ENCODE measurements around the gene FDX1.
"Not testable (repeated sequence)": the region's sequence is repeated elsewhere in the genome, so short reads cannot be mapped to it uniquely, and the experiment has no call there.

FDX1 gene, protein sequence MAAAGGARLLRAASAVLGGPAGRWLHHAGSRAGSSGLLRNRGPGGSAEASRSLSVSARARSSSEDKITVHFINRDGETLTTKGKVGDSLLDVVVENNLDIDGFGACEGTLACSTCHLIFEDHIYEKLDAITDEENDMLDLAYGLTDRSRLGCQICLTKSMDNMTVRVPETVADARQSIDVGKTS

DNA sequence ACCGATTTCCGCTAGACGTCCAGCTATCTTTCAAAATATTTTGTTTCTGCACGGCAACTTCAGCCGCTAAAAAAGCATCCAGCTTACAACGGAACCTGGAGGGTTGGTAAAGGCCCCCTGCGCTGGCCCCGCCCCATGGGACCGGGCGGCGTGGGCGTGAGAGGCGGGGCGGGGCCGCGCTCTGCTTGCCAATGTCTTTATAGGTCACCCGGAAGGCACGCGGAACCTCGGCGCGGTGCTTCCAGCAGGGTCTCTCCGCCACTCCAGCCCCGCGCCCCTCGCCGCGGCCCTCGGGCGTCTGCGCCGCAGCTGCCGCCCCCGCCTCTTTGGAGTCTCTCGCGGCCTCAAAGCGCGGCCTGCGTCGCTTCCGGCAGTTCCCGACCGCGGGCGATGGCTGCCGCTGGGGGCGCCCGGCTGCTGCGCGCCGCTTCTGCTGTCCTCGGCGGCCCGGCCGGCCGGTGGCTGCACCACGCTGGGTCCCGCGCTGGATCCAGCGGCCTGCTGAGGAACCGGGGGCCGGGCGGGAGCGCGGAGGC lies at the start of gene FDX1:
FDX1 (plus strand) TSS at position 218 of the 536 bp plus-strand sequence; CDS start at position 391, 173 bp downstream.
- Mint-ChIP-seq H3K4me1 (ENCODE audit: low read depth) (peaks cover 54% of the 10 kb centered on the region), H3K27ac (peak within 1 kb of the TSS; percentile 98), H3K27me3 (no peaks in the 10 kb centered on the region)

DNA sequence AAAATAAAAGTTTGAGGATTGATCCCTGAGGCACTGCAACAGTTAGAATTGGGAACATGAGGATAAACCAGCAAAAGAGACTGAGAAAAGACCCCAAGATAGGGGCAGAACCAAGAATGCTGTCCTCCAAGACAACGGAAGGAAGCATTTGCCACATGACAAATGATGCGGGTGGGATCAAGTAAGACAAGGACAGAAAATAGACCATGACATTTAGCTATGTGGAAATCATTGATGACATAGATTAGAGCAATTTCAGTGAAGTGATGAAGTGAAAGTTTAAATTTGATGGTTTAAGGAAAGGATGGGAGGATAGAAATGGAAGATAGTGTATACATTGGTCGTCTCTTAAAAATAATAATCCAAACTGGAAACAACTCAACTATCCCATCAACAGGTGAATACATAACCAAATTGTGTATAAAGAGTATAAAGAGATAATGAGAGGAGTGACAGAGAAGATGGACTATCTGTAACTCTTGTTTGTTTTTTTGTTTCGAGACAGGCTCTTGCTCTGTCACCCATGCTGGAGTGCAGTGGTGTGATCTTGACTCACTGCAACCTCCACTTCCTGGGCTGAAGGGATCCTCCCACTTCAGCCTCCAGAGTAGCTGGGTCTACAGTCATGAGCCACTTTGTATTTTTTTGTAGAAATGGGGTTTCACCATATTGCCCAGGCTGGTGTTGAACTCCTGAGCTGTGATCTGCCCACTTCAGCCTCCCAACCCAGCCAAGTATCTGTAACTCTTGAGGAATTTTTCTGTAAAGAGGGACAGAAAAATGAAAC lies 48.7 kb upstream of the FDX1 start:
- Mint-ChIP-seq H3K36me3 (ENCODE audit: low read depth) (no peaks in the 10 kb centered on the region), H3K27ac (no peak overlapping the region), H3K4me1 (ENCODE audit: low read depth) (peaks cover 3% of the 10 kb centered on the region), H3K27me3 (peaks cover 3% of the 10 kb centered on the region), H3K4me3 (no peak overlapping the region), H3K9me3 (no peaks in the 10 kb centered on the region)

More for the DNA sequence above, at the start of gene FDX1:
- Mint-ChIP-seq H3K9me3 (no peaks in the 10 kb centered on the region), H3K36me3 (ENCODE audit: low read depth) (peaks cover 7% of the 10 kb centered on the region), H3K4me3 (peak within 1 kb of the TSS; percentile 99)

DNA sequence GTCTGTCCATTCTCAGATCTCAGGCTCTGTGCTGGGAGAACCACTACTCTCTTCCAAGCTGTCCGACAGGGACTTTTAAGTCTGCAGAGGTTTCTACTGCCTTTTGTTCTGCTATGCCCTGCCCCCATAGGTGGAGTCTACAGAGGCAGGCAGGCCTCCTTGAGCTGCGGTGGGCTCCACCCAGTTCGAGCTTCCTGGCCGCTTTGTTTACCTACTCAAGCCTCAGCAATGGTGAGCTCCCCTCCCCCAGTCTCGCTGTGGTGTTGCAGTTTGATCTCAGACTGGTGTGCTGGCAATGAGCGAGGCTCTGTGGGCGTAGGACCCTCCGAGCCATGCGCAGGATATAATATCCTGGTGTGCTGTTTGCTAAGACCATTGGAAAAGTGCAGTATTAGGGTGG lies 41.5 kb upstream of the FDX1 start:
- not testable (repeated sequence) for H3K27ac Mint-ChIP-seq

DNA sequence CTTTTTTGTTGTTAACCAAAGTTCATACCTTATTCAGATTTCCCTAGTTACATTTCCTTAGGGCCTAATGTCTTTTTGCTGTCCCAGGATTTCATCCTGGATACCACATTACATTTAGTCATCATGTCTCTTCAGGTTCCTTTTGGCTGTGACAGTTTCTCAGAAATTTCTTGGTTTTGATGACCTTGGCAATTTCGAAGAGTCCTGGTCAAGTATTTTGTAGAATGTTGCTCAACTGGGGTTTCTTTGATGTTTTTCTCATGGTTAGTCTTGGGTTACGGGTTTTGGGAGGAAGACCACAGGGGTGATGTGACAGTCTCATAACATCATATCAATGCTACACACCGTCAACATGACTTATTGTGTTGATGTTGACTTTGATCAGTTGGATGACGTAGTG lies 39.8 kb upstream of the FDX1 start:
- H3K4me3 Mint-ChIP-seq, result no peak overlapping the region
- H3K27me3 Mint-ChIP-seq, result peaks cover 10% of the 10 kb centered on the region
- no peaks in the 10 kb centered on the region for H3K4me1 Mint-ChIP-seq (ENCODE audit: low read depth)
- H3K36me3 Mint-ChIP-seq (ENCODE audit: low read depth), result no peaks in the 10 kb centered on the region
- no peaks in the 10 kb centered on the region for H3K9me3 Mint-ChIP-seq
- no peak overlapping the region for H3K27ac Mint-ChIP-seq

More for the DNA sequence above, 41.5 kb upstream of the FDX1 start:
- not testable (repeated sequence) for H3K4me1 Mint-ChIP-seq (ENCODE audit: low read depth); H3K9me3 Mint-ChIP-seq; H3K4me3 Mint-ChIP-seq; H3K27me3 Mint-ChIP-seq; H3K36me3 Mint-ChIP-seq (ENCODE audit: low read depth)

DNA sequence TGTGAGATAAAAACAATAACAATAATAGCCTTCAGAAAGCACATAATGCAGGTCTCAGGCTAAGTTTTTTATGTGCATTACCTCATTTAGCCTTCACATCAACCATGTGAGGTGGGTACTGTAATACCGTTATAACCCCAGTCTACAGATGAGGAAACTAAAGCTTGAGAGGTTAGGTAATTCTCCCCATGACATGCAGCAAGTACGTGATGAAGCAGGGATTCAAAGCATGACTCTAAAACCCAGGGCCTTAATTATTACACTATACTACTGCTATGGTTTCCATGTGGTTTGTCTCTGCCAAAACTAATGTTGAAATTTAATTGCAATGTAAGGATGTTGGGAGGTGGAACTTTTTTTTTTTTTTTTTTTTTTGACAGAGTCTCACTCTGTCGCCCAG lies 37.7 kb upstream of the FDX1 start:
- Mint-ChIP-seq H3K36me3 (ENCODE audit: low read depth) (no peaks in the 10 kb centered on the region), H3K27me3 (peaks cover 25% of the 10 kb centered on the region)

DNA sequence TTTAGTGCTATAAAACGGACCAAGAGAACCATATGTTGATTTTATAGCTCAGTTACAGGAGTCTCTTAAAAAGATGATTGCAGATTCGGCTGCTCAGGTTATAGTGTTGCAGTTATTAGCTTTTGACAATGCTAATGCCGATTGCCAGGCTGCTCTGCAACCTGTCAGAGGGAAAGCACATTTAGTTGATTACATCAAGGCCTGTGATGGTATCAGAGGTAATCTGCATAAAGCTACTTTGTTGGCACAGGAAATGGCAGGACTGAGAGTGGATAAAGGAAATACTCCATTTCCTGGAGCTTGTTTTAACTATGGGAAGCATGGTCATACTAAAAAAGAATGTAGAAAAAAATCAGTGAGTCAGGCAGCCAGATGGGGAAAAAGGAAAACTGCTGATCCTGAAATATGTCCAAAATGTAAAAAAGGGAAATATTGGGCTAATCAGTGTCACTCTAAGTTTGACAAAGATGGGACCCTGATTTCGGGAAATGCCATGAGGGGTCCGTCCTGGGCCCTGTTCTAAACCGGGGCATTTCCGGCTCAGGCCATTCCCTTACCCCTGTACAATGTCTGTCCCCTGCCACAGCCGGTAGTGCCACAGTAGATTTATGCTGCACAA lies 32.0 kb upstream of the FDX1 start:
- H3K36me3 Mint-ChIP-seq (ENCODE audit: low read depth); H3K4me1 Mint-ChIP-seq (ENCODE audit: low read depth); H3K4me3 Mint-ChIP-seq; H3K9me3 Mint-ChIP-seq; H3K27ac Mint-ChIP-seq: not testable (repeated sequence)
- H3K27me3 Mint-ChIP-seq, result peaks cover 18% of the 10 kb centered on the region

More for the DNA sequence above, 37.7 kb upstream of the FDX1 start:
- Mint-ChIP-seq H3K4me3 (no peak overlapping the region), H3K27ac (no peak overlapping the region), H3K9me3 (no peaks in the 10 kb centered on the region), H3K4me1 (ENCODE audit: low read depth) (no peaks in the 10 kb centered on the region)

DNA sequence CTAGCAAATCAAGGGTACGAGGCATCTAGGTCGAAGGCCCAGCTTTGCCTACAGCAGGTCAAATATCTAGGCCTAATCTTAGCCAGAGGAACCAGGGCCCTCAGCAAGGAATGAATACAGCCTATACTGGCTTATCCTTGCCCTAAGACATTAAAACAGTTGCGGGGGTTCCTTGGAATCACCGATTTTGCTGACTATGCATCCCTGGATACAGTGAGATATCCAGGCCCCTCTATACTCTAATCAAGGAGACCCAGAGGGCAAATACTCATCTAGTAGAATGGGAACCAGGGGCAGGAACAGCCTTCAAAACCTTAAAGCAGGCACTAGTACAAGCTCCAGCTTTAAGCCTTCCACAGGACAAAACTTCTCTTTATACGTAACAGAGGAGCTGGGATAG lies 26.2 kb upstream of the FDX1 start:
- H3K4me3 Mint-ChIP-seq; H3K27me3 Mint-ChIP-seq; H3K9me3 Mint-ChIP-seq; H3K4me1 Mint-ChIP-seq (ENCODE audit: low read depth); H3K36me3 Mint-ChIP-seq (ENCODE audit: low read depth); H3K27ac Mint-ChIP-seq: not testable (repeated sequence)

DNA sequence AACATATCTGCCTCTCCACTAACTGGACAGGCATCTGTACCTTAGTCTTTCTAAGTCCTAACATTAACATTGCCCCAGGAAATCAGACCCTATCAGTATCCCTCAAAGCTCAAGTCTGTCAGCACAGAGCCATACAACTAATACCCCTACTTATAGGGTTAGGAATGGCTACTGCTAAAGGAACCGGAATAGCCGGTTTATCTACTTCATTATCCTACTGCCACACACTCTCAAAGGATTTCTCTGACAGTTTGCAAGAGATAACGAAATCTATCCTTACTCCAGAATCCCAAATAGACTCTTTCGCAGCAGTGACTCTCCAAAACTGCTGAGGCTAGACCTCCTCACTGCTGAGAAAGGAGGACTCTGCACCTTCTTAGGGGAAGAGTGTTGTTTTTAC lies 24.1 kb upstream of the FDX1 start:
- not testable (repeated sequence) for H3K4me3 Mint-ChIP-seq; H3K27ac Mint-ChIP-seq; H3K36me3 Mint-ChIP-seq (ENCODE audit: low read depth); H3K9me3 Mint-ChIP-seq; H3K27me3 Mint-ChIP-seq; H3K4me1 Mint-ChIP-seq (ENCODE audit: low read depth)

DNA sequence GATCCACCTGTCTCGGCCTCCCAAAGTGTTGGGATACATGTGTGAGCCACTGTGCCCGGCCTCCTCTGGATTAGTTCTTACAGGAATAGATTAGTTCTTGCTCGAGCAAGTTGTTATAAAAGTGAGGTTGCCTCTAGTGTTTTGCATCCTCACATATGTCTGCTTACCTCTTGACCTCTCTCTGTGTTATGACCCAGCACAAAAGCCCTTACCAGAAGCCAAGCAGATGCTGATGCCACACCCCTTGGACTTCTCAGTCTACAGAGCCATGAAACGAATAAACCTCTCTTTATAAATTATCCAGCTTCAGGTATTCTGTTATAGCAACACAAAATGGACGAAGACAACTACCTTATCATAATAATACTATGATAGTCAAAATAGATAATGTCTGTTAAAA lies 22.4 kb upstream of the FDX1 start:
- Mint-ChIP-seq H3K4me3 (no peak overlapping the region), H3K27me3 (no peaks in the 10 kb centered on the region), H3K36me3 (ENCODE audit: low read depth) (no peaks in the 10 kb centered on the region), H3K4me1 (ENCODE audit: low read depth) (no peaks in the 10 kb centered on the region), H3K27ac (no peak overlapping the region), H3K9me3 (no peaks in the 10 kb centered on the region)

DNA sequence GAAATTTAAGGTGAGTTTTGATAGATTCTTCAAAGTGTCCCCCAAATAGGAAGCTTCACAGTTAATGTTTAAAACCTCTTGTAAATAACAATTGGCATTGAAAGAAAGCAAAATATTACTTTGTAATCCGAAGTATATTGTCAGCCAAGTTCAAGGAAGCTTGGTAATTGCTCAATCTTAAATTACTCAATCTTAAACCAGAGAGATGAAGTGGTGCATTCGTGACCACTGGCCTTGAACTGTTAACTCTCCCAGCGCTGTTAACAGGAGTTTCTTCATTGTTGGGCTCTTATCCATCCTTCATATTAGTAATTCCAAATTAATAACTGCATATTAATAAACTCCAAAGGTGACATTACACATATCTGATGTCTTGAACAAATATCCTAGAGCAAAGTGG lies 20.6 kb upstream of the FDX1 start:
- Mint-ChIP-seq H3K4me3 (no peak overlapping the region), H3K36me3 (ENCODE audit: low read depth) (no peaks in the 10 kb centered on the region), H3K4me1 (ENCODE audit: low read depth) (no peaks in the 10 kb centered on the region), H3K9me3 (no peaks in the 10 kb centered on the region), H3K27me3 (no peaks in the 10 kb centered on the region), H3K27ac (no peak overlapping the region)

DNA sequence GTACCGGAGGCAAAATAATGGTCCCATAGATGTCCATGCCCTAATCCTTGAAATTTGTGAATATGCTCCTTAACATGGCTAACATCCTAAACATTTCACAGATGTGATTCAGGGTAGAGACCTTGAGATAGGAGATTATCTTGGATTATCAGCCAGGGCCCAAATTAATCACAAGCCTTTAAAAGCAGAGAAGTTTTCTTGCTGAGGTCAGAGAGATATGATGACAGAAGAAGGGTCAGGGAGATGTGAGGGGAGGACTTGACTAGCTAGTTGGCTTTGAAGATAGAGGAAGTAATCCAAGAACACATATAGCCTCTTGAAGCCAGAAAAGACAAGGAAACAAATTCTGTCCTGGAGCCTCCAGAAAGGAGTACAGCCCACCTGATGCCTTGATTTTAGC lies 19.1 kb upstream of the FDX1 start:
- Mint-ChIP-seq H3K36me3 (ENCODE audit: low read depth) (no peaks in the 10 kb centered on the region), H3K4me1 (ENCODE audit: low read depth) (no peaks in the 10 kb centered on the region), H3K27me3 (no peaks in the 10 kb centered on the region), H3K9me3 (no peaks in the 10 kb centered on the region), H3K27ac (no peak overlapping the region), H3K4me3 (no peak overlapping the region)

DNA sequence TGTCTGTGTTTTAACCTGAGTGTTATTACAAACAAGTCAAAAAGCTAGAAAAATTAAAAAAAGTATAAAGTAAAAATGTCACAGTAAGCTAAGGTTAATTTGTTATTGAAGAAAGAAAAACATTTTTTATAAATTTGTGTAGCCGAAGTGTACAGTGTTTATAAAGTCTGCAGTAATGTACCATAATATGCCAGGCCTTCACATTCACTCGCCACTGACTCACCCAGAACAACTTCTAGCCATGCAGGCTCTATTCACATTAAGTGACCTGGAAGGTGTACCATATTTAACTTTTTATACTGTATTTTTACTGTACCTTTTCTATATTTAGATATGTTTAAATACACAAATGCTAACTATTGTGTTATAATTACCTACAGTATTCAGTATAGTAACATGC lies 14.7 kb upstream of the FDX1 start:
- no peaks in the 10 kb centered on the region for H3K36me3 Mint-ChIP-seq (ENCODE audit: low read depth)
- no peak overlapping the region for H3K27ac Mint-ChIP-seq
- no peaks in the 10 kb centered on the region for H3K27me3 Mint-ChIP-seq
- H3K4me1 Mint-ChIP-seq (ENCODE audit: low read depth), result no peaks in the 10 kb centered on the region
- no peak overlapping the region for H3K4me3 Mint-ChIP-seq
- H3K9me3 Mint-ChIP-seq, result no peaks in the 10 kb centered on the region

DNA sequence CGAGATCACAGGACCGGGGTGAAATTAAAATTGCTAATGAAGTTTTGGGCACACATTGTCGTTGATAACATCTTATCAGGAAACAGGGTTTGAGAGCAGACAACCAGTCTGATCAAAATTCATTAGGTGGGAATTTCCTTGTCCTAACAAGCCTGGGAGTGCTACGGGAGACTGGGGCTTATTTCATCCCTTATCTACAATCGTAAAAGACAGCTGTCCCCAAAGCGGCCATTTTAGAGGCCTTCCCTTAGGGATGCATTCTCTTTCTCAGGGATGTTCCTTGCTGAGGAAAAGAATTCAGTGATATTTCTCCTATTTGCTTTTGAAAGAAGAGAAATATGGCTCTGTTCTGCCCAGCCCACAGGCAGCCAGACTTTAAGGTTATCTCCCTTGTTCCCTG lies 8.1 kb upstream of the FDX1 start:
- H3K4me3 Mint-ChIP-seq; H3K36me3 Mint-ChIP-seq (ENCODE audit: low read depth); H3K4me1 Mint-ChIP-seq (ENCODE audit: low read depth); H3K27me3 Mint-ChIP-seq; H3K27ac Mint-ChIP-seq; H3K9me3 Mint-ChIP-seq: not testable (repeated sequence)

DNA sequence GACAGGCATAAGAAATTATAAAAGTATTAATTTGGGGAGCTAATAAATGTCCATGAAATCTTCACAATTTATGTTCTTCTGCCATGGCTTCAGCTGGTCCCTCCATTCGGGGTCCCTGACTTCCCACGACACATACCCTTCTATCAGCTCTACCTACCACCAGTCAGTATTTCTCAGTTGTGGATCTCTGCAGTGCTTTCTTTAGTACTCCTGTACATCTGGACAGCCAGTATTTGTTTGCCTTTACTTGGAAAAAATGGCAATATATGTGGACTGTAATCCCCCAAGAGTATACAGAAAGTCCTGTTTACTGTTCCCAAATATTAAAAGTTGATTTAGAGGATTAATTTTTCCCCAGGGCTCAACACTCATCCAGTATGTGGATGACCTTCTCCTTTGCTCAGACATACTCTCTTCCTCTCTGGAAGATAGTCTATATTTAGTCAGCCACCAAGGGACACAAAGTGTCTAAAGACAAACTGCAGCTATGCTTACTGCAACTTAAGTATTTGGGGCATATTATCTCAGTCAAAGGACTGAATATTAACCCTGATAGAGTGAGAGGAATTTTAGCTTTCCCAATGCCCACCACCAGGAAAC lies 7.3 kb upstream of the FDX1 start:
- H3K4me3 Mint-ChIP-seq, result no peak overlapping the region
- no peak overlapping the region for H3K27ac Mint-ChIP-seq
- H3K36me3 Mint-ChIP-seq (ENCODE audit: low read depth), result no peaks in the 10 kb centered on the region
- peaks cover 7% of the 10 kb centered on the region for H3K9me3 Mint-ChIP-seq
- no peaks in the 10 kb centered on the region for H3K27me3 Mint-ChIP-seq
- H3K4me1 Mint-ChIP-seq (ENCODE audit: low read depth), result no peaks in the 10 kb centered on the region

DNA sequence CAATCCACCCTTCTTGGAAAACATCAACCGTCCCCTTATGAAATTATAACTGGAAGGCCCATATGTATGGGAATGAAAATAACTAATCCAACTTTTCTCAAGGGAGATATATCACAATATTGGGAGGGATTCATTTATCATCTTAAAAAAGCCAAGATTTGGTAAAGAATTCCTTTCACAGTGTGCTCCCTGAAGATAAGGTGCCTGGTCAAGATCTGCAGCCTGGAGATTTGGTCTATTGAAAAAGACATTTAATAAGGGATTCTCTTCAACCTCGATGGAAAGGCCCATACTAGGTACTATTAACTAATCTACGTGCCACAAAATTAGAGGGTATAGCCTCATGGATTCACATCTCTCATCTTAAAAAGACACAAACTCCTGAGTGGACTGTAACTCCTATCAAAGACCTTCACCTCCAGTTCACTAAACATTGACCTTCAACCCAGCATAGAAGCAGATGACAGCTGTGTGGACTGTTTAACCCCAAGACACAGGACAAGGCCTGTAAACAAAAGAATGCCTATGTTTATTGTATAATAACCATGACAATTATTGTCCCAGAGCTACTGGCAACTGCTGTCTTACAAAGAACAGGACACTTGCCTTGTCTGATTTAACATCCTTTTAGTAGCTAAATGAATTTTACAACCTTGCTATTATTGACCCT lies 4.8 kb upstream of the FDX1 start:
- Mint-ChIP-seq H3K4me1 (ENCODE audit: low read depth) (peaks cover 13% of the 10 kb centered on the region), H3K27ac (no peak overlapping the region), H3K9me3 (peaks cover 7% of the 10 kb centered on the region), H3K36me3 (ENCODE audit: low read depth) (no peaks in the 10 kb centered on the region), H3K27me3 (no peaks in the 10 kb centered on the region), H3K4me3 (no peak overlapping the region)
